Activated T-cell treated with anti-CD3 and anti-CD28 coated beads for 4 hours (primary cell): ENCODE measurements around the gene ZNF432.
A peak's percentile ranks its signal among the peaks of the same experiment; 100 is the strongest.

ENCODE experiments used
- DNase-seq: peaks from one replicate; pipeline ENCODE4 v3.0.0-alpha.2; 2020

Gene ZNF432

GRCh38 chr19:52007806-52008557 lies 40.7 kb downstream of the ZNF432 start, which contains the start of gene ZNF615:
ZNF615 (minus strand) TSS chr19:52008211; CDS start chr19:52003711, 4,500 bp downstream.
- DNase-seq, result peak; percentile 85

DNA sequence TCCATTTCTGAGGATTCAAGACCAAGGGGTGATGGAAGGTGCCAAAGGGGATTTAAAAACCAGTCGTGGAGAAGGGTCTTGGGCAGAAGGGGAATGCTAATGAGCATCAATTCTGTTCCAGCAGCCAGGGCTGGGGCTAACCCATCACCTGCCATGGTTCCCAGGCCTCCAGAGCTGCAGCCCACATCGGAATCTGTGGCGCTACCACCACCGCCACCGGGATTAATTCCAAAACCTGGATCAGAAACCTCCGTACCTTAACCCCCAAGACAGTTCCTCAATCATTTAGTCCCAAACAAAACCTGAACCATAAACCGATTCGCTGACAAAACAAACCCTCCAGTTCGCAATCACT lies 41.2 kb downstream of the ZNF432 start:
- DNase-seq, result no peak

GRCh38 chr19:51994048-51994644 lies 54.5 kb downstream of the ZNF432 start:
- no peak for DNase-seq

DNA sequence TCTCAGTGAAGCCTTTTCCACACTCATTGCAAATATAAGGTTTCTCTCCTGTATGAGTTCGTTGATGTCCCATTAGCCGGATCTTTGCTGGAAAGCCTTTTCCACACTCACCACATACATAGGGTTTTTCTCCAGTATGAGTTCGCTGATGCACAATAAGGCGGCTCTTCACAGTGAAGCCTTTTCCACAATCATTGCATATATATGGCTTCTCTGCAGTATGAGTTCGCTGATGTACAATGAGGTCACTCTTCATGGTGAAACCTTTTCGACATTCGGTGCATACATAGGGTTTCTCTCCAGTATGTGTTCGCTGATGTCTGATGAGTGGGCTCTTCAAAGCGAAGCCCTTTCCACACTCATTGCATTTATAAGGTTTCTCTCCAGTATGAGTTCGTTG lies 55.2 kb downstream of the ZNF432 start:
- DNase-seq, result no peak

GRCh38 chr19:51986309-51987291 lies 62.0 kb downstream of the ZNF432 start, which contains the start of gene ZNF350:
ZNF350 (minus strand) TSS chr19:51986840; CDS start chr19:51974360, 12,480 bp downstream.
- peak; percentile 78 for DNase-seq

DNA sequence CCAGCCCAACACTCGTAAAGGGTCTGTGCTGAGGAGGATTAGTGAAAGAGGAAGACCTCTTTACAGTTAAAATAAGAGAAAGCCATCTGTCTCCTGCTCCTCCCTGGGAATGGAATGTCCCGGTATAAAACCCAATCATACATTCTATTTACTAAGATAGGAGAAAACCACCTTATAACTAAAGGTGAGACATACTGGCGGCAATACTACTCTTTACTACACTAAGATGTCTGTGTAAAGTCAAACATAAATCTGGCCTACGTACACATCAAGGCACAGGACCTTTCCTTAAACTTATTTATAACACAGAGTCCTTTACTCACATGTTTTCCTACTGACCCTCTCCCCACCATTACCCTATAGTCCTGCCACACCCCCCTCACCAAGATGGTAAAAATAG lies 65.3 kb downstream of the ZNF432 start:
- DNase-seq, result no peak
